ENCODE measurements around the gene TP63. TPM values are rescaled to one million over a fixed set of nuclear protein-coding genes. Genes with fewer than 3 reads are reported as not detected.
"Not testable (repeated sequence)": the region's sequence is repeated elsewhere in the genome, so short reads cannot be mapped to it uniquely, and the experiment has no call there.

The TP63 gene
- total RNA-seq (not detected), polyA plus RNA-seq (not detected), total RNA-seq (0 to 0.09 (median 0) reads per million in 6 experiments)

DNA sequence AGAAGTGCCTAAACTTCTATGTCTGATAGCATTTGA, at the start of gene TP63:
TSS of gene TP63 (plus strand) at position 17 of the 36 bp plus-strand sequence. CDS start 127 bp downstream, outside the sequence.
- Mint-ChIP-seq H3K27ac (peak within 1 kb of the TSS in 2 of 10 donors; percentile 5 to 13), H3K4me3 (peak within 1 kb of the TSS in 1 of 10 donors; percentile 26), H3K27me3 (no peaks in the 10 kb centered on the region), H3K9me3 (no peaks in the 10 kb centered on the region), H3K4me1 (peaks cover 5 to 20% (median 16%) of the 10 kb centered on the region in 4 donors), H3K36me3 (no peaks in the 10 kb centered on the region)
- ATAC-seq (no peak), DNase-seq (no peak)
- POLR2A ChIA-PET = no interaction called here

DNA sequence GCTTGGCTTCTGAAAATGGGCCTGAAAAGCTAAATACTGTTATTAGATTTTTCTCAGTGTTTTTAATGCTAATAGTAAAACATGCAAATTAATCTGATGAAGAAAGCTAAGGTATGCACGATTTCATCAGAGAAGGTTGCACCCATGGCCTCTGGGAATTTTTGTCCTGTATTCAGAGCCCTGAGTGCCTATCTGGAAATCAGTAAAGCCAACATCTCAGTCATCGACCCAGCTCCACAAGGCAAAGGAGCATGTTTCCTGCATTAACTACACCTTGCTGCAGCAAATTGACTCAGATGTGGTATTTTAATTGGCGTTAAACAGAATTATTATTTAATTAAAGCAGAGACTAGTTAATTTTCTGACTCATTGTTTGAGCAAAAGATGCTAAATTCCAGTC, 49.0 kb upstream of the TP63 start:
- Mint-ChIP-seq H3K36me3 (no peaks in the 10 kb centered on the region), H3K4me1 (peaks cover 0 to 1% (median 0%) of the 10 kb centered on the region in 4 donors), H3K27ac (no peak overlapping the region), H3K9me3 (peaks cover 0 to 10% (median 0%) of the 10 kb centered on the region in 9 donors), H3K27me3 (peaks cover 0 to 3% (median 0%) of the 10 kb centered on the region in 5 donors), H3K4me3 (no peak overlapping the region)
- POLR2A ChIA-PET = no interaction called here
- ATAC-seq = no peak
- DNase-seq = no peak

DNA sequence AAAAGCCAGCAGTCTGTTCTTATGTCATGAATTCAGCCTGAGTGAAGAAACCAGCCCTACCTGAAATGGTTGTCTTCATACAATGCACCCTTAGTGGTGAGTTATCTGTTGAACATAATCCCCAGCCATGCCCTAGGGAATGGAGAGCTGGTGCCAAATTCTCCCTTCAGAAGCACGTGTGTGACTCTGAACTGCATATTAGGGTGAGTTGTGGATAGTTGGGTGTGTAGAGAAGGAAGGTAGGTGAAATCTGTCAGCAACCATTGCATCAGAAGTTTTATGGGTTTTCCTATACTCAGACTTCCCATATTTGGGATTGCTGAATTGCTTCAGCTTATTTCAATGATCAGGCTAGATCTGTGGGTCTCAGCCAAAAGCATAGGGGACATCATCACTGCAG, 46.5 kb upstream of the TP63 start:
- Mint-ChIP-seq H3K27me3 (peaks cover 0 to 3% (median 0%) of the 10 kb centered on the region in 5 donors), H3K4me3 (no peak overlapping the region), H3K4me1 (peaks cover 0 to 1% (median 0%) of the 10 kb centered on the region in 4 donors), H3K9me3 (no peaks in the 10 kb centered on the region), H3K36me3 (no peaks in the 10 kb centered on the region), H3K27ac (no peak overlapping the region)
- ATAC-seq = no peak
- DNase-seq = no peak
- POLR2A ChIA-PET = no interaction called here

DNA sequence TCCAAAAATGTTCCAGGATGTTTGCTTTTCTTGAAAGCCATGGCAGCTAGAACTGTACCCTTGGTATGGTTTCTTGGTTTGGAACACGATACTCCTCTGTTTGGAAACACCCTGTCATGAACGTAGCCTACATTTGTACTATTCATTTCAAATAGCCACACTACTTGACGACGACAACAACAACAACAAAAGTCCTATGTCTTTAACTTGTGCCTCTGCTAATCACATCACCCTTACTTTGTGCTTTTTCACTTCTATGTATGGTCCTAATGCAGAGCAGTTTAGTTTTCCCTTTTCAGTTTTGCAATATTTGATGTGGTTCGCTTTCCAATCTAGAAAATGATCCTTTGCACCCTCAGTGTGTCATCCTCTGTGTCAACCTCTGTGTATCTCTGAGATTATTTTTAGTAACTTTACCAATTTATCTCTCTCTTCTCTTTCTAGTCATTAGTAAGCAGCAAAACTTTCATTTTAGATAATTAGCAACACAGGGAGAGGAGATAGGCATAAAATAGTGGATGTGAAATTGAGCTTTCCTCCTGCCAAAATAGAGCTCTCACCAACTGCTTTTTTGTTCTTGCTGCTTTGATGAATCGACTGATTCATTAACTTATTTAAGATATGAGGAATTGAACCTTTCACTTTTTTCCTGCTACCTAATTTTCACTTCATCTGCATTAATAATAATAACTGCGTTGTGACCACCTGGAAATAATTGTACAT, 44.1 kb upstream of the TP63 start:
- H3K4me1 Mint-ChIP-seq = peaks cover 0 to 1% (median 0%) of the 10 kb centered on the region in 4 donors
- no peak overlapping the region for H3K27ac Mint-ChIP-seq
- POLR2A ChIA-PET = no interaction called here
- H3K9me3 Mint-ChIP-seq = peaks cover 0 to 21% (median 3%) of the 10 kb centered on the region in 9 donors
- H3K4me3 Mint-ChIP-seq = no peak overlapping the region
- ATAC-seq = no peak
- H3K36me3 Mint-ChIP-seq = peaks cover 0 to 11% (median 10%) of the 10 kb centered on the region in 3 donors
- peaks cover 0 to 3% (median 0%) of the 10 kb centered on the region in 5 donors for H3K27me3 Mint-ChIP-seq
- no peak for DNase-seq

DNA sequence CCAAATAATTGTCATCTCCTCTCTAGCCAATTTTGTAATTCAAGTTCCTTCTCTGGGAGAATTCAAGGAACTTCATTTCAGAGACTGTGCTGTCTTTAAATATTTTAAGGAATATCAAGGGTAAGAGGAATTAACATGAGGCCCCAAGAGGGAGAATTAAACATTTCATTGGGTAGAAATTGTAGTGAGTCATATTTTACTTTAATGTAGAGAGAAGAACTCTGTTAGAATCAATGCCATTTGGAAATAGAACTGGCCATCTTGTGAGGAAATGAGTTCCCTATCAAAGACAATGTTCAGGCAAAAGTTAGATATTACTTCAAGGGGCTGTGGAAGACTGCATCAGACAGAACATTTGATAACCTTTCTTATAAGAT, 43.5 kb upstream of the TP63 start:
- no peak overlapping the region for H3K27ac Mint-ChIP-seq
- peaks cover 0 to 1% (median 0%) of the 10 kb centered on the region in 4 donors for H3K4me1 Mint-ChIP-seq
- POLR2A ChIA-PET = no interaction called here
- H3K27me3 Mint-ChIP-seq = peaks cover 0 to 3% (median 0%) of the 10 kb centered on the region in 5 donors
- ATAC-seq (no peak), DNase-seq (no peak)
- peaks cover 0 to 25% (median 9%) of the 10 kb centered on the region in 9 donors for H3K9me3 Mint-ChIP-seq
- H3K36me3 Mint-ChIP-seq = peaks cover 0 to 12% (median 10%) of the 10 kb centered on the region in 3 donors
- no peak overlapping the region for H3K4me3 Mint-ChIP-seq

DNA sequence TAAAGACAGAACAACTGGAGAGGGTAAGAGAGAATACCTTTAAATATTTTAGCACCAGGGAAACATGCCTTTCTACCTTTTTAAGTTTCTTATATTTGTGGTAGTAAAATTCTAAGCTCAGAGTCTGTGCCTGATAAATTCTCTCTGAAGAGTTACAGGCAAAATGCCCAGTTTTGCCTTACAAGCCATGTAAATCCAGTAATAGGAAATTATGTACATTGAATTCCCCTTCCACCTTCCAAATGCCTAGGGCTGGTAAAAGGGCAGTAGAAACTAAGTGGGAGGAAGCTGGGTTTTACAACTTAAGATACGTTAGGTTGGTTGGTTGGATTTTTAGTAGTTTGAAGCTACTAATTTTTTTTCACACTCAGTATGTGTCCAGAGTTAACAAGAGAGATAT, 43.1 kb upstream of the TP63 start:
- POLR2A ChIA-PET = no interaction called here
- Mint-ChIP-seq H3K9me3 (peaks cover 0 to 25% (median 9%) of the 10 kb centered on the region in 9 donors), H3K36me3 (peaks cover 0 to 12% (median 10%) of the 10 kb centered on the region in 3 donors), H3K27me3 (peaks cover 0 to 3% (median 0%) of the 10 kb centered on the region in 5 donors), H3K27ac (no peak overlapping the region), H3K4me3 (no peak overlapping the region), H3K4me1 (peaks cover 0 to 1% (median 0%) of the 10 kb centered on the region in 4 donors)
- ATAC-seq (no peak), DNase-seq (no peak)

DNA sequence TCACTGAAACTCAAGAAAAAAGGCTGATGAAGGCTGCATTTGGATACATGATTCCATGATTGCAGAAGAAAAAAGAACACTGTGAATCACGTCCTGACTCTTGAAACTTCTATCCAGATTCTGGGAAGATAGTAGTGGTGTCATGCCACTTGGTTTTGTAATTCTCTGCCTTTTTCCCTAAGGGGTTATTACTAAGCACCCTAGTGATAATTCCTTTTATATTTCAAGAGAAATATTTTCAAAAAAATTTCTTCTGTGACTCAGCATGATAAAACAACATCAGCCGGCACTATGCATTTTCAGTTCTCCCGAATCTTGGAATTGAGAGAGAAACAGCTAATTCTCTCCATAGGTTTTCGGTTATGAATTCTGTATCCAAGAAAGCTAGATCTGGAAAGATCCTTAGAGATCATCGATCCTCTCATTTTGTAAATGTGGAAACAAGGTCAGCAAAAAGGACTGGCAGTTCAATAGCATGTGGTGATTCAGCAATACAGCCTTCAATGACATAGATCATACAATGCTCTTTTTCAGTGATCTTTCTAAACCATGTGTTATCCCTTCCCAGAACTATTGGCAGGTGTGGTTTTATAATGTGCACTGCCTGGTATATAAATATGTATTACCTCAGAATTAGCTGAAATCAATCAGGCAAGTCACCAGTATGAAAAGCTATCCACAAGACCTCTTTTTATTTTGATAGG, 42.6 kb upstream of the TP63 start:
- no peak overlapping the region for H3K27ac Mint-ChIP-seq
- POLR2A ChIA-PET = no interaction called here
- H3K4me3 Mint-ChIP-seq = no peak overlapping the region
- H3K9me3 Mint-ChIP-seq = peaks cover 0 to 25% (median 9%) of the 10 kb centered on the region in 9 donors
- peaks cover 0 to 3% (median 0%) of the 10 kb centered on the region in 5 donors for H3K27me3 Mint-ChIP-seq
- peaks cover 0 to 1% (median 0%) of the 10 kb centered on the region in 4 donors for H3K4me1 Mint-ChIP-seq
- H3K36me3 Mint-ChIP-seq = peaks cover 0 to 12% (median 10%) of the 10 kb centered on the region in 3 donors
- no peak for ATAC-seq
- no peak for DNase-seq

DNA sequence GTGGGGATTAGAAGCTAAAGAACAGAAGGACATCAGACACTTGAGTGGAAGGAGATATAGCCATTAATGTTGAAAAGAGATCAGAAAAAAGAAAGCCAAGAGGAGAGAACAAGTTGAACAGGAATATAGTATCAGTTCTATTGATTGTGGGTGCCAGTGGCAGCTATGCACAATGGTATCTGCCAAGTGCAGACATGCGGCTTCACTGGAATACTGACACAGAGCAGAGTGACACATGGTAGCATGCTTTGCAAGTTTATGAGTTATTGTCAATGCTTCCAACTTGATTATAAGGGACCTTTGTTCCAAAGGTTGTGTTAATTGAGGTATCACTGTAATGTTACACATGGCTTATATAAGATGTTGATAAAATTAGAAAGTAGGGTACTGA, 42.0 kb upstream of the TP63 start:
- POLR2A ChIA-PET = no interaction called here
- Mint-ChIP-seq H3K4me3 (no peak overlapping the region), H3K27ac (no peak overlapping the region), H3K4me1 (peaks cover 0 to 1% (median 0%) of the 10 kb centered on the region in 4 donors), H3K9me3 (peaks cover 0 to 25% (median 9%) of the 10 kb centered on the region in 9 donors), H3K27me3 (peaks cover 0 to 3% (median 0%) of the 10 kb centered on the region in 5 donors), H3K36me3 (peaks cover 0 to 12% (median 10%) of the 10 kb centered on the region in 3 donors)
- ATAC-seq (no peak), DNase-seq (no peak)

DNA sequence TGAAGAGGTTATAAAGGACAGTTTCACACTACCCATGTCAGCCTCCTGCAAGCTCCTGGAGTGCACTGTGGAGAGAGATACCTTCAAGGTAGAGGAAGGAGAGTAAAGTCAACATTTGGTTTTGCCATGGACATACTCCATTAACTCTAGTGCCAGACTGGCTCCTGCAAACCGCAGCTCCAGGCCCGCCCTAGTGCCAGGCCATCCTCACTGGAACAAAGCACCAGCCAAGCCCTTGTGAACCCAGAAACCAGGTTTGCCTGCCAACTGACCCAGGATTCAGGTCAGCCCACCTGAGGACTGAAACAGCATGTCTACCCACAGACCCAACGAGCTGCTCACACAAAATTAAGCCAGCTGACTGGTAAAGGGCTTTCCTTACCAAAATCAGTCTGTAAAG, 41.0 kb upstream of the TP63 start:
- POLR2A ChIA-PET = no interaction called here
- Mint-ChIP-seq H3K27me3 (peaks cover 0 to 3% (median 0%) of the 10 kb centered on the region in 5 donors), H3K27ac (no peak overlapping the region), H3K4me3 (no peak overlapping the region), H3K9me3 (peaks cover 0 to 25% (median 9%) of the 10 kb centered on the region in 9 donors), H3K4me1 (peaks cover 0 to 1% (median 0%) of the 10 kb centered on the region in 4 donors), H3K36me3 (peaks cover 0 to 12% (median 10%) of the 10 kb centered on the region in 3 donors)
- DNase-seq (no peak), ATAC-seq (no peak)

DNA sequence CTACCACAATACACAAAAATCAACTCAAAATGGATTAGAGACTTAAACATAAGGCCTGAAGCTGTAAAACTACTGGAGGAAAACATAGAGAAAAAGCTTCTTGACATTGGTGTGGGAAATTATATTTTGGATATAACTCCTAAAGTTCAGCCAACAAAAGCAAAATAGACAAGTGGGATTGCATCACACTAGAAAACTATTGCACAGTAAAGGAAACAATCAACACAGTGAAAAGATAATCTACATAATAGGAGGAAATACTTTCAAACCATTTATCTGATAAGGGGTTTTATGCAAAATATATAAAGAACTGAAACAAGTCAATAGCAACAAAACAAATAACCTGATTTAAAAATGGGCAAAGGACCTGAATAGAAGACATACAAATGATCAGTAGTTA, 37.6 kb upstream of the TP63 start:
- Mint-ChIP-seq H3K9me3 (peaks cover 0 to 25% (median 9%) of the 10 kb centered on the region in 9 donors), H3K27me3 (no peaks in the 10 kb centered on the region), H3K36me3 (peaks cover 0 to 14% (median 12%) of the 10 kb centered on the region in 3 donors), H3K4me1 (peaks cover 0 to 2% (median under 1%) of the 10 kb centered on the region in 4 donors), H3K4me3 (no peak overlapping the region), H3K27ac (no peak overlapping the region)
- no peak for ATAC-seq
- DNase-seq = no peak
- POLR2A ChIA-PET = no interaction called here

DNA sequence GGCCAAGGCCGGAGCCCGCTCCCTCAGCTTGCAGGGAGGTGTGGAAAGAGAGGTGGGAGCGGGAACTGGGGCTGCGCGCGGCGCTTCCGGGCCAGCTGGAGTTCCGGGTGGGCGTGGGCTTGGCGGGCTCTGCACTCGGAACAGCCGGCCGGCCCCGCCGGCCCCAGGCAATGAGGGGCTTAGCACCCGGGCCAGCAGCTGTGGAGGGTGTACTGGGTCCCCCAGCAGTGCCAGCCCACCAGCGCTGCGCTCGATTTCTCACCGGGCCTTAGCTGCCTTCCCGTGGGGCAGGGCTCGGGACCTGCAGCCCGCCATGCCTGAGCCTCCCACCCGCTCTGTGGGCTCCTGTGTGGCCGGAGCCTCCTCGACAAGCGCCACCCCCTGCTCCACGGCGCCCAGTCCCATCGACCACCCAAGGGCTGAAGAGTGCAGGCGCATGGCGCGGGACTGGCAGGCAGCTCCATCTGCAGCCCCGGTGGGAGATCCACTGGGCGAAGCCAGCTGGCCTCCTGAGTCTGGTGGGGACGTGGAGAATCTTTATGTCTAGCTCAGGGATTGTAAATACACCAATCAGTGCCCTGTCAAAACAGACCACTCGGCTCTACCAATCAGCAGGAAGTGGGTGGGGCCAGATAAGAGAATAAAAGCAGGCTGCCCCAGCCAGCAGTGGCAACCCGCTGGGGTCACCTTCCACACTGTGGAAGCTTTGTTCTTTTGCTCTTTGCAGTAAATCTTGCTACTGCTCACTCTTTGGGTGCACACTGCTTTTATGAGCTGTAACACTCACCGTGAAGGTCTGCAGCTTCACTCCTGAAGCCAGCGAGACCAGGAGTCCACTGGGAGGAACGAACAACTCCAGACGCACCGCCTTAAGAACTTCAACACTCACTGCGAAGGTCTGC, 34.9 kb upstream of the TP63 start:
- POLR2A ChIA-PET, H3K4me3 Mint-ChIP-seq, ATAC-seq, DNase-seq, H3K36me3 Mint-ChIP-seq, H3K27me3 Mint-ChIP-seq: not testable (repeated sequence)
- H3K4me1 Mint-ChIP-seq = peaks cover 0 to 10% (median 6%) of the 10 kb centered on the region in 4 donors
- peaks cover 0 to 13% (median 5%) of the 10 kb centered on the region in 9 donors for H3K9me3 Mint-ChIP-seq
- peak overlapping the region in 1 of 10 donors; percentile 22 for H3K27ac Mint-ChIP-seq

DNA sequence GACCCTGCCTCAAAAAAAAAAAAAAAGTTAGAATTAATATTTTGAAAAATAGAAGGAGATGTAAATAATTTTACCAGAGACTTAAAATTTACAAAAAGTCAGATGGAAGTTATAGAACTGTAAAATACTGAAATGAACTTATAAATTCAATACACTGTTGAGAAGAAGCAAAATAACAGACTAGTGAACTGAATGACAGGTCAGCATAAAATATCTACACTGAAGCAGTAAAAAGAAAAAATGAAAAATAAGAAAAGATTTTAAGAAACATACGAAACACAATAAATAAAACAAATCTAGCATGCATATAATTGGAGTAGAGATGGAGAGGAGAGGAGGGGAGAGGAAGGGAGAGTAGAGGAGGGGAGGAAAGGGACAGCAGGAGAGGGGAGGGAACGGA, 33.3 kb upstream of the TP63 start:
- Mint-ChIP-seq H3K9me3 (peaks cover 0 to 2% (median 0%) of the 10 kb centered on the region in 9 donors), H3K4me1 (peaks cover 0 to 10% (median 6%) of the 10 kb centered on the region in 4 donors), H3K36me3 (peaks cover 0 to 4% (median 0%) of the 10 kb centered on the region in 3 donors), H3K4me3 (no peak overlapping the region), H3K27me3 (no peaks in the 10 kb centered on the region), H3K27ac (peak overlapping the region in 1 of 10 donors; percentile 38)
- POLR2A ChIA-PET = no interaction called here
- no peak for DNase-seq
- ATAC-seq = no peak

All from naive thymus-derived CD8-positive, alpha-beta T cell (primary cell).